ENCODE results near the gene ZNF827.

The ZNF827 gene

DNA sequence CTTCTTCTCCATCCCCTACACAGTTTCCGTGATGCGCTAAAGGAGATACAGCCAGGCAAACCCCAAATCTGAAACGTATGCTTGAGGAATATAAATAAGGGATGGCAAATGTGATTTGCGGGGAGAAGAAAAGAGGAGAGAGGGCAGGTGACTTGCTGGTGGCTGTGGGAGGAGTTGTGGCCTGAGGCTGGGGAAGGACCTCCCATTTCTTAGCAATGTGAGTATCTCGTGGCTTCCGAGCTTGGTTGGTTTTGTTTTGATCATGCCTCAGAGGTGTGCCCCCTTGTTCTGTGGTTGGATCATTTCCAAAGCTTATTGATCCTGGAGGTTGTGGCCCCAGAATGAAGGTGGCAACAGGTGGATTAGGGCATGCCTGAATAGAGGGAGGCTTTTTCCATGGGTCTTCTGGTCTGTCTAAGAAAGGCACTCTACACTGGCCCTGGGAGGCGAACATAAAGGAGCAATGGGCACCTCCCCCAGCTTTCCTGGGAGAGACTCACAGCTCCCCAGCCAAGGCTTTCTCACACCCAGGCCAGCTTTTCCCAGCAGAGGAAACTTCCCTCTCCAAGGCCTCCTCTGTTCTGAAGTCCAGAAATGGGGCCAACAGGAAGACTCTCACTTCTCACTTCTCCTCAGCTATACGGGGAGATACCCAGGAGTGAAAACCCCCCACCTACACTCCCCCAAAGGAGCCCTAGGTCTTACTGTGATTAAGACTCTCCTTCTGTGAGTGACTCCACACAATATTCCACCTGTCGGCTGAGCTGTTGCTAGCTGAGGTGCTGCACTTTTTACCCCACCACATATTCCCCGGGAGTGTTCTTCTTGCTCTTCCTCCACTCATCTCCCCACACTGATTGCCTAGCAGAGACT lies 218.6 kb downstream of the ZNF827 start:
- DNase-seq (ENCODE audit: low spot score): no peak

DNA sequence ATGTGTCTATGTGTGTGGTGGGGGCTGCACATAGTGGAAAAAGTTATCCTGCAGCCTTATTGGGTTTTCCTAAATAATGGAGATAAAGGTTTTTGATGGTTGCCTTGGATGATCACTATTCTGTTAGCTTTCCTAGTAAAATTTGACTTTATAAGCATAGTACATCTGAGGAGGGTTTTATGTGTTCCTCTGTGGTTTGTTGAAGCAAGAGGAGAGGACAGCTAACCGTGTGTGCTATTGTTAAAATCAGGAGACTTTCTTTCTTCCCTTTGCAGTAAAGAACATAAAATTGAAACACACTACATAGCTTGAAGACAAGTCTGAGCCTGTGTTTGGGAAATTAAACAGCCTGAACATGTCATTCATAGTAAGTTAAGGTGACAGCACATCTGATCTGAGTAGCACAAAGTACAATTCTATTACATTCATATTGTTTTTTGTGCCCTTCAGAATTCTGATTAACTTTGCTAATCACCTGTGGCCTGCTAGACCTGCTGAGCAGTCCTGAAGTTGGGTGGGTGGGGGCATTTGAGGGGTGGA lies 221.9 kb downstream of the ZNF827 start:
- DNase-seq (ENCODE audit: low spot score): no peak

GRCh38 chr4:145716200-145716599 lies 222.4 kb downstream of the ZNF827 start:
- no peak for DNase-seq (ENCODE audit: low spot score)

DNA sequence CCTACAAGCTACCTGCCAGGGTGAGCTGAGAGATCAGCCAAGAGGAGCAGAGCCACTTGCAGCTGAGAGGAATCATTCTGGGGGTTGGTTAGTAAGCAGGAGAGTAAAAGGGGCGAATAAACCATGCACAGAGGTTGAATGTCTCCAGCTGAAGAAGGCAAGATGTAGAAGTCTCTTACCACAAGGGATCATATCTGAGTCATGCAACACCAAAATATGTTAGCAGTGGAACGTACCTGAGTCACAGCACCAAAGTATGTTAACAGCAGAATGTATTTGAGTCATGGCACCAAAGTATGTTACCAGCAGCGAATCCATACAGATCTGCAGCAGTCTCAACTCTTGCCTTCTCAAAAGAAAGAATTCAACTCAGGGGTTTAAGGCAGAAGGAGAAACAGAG lies 228.8 kb downstream of the ZNF827 start:
- no peak for DNase-seq (ENCODE audit: low spot score)

DNA sequence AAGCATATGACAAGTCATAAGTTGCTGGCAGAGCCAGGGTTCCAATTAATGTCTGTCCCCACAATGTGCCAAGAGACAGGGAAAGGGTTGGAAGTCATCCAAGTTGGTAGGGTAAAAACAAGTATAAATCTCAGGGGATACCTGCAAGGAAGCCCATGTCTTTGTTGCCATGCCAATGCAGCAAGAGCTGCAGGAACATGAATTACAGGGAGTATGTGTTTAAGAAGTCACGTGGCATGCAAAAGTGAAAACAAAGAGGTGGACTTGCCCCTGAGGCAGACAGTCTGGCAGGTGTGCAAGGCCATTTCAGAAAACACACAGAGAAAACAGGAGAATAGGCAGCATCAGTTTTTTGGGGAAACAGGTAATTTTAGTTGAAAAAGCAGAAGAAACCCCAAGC lies 229.3 kb downstream of the ZNF827 start:
- DNase-seq (ENCODE audit: low spot score): no peak
